GM18519 (cell line): ENCODE measurements around the gene NFKBIE.

Source experiments
- ATAC-seq: cut with Tn5 transposase; IDR thresholded peaks from one replicate; pipeline ENCODE4 v1.9.1; 2021; ENCODE audit warnings: mild to moderate bottlenecking, moderate library complexity; ENCODE audit not compliant: unreplicated experiment, low FRiP score

NFKBIE gene

DNA sequence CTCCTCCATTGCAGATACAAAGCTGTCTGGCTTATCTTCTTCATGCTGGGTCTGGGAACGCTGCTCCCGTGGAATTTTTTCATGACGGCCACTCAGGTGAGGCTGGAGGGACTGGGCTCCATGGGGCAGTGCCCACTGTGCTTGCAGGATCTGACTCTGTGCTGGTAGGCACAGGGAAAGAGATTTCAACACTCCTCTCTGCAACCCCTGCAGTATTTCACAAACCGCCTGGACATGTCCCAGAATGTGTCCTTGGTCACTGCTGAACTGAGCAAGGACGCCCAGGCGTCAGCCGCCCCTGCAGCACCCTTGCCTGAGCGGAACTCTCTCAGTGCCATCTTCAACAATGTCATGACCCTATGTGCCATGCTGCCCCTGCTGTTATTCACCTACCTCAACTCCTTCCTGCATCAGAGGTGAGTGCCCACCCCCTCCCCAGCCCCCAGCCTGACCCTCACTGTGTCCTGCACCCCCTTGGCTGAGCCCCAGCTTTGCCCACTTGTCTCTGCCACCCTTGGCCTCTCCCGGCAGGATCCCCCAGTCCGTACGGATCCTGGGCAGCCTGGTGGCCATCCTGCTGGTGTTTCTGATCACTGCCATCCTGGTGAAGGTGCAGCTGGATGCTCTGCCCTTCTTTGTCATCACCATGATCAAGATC is 35.8 kb downstream of the NFKBIE start:
- no peak for ATAC-seq

DNA sequence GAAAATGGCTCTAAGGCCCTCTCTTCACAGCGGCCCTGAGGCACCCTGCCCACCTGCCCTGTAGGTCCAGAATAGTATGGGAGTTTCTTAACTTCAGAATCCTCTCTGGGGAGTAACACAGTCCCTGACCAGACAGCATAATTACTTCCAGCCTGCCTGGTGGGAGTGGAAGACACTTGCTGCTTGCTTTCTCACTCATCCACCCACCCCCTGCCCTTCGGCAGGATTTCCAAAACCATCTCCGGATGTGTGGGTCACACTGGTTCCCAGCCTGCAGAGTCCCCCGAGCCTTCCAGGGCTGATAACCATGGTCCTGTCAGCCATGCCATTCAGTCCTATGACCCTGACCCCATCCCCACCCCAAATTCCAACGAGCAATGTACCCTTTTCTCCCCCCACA is 36.5 kb downstream of the NFKBIE start:
- no peak for ATAC-seq

GRCh38 chr6:44228433-44228832 is 36.9 kb downstream of the NFKBIE start:
- no peak for ATAC-seq

DNA sequence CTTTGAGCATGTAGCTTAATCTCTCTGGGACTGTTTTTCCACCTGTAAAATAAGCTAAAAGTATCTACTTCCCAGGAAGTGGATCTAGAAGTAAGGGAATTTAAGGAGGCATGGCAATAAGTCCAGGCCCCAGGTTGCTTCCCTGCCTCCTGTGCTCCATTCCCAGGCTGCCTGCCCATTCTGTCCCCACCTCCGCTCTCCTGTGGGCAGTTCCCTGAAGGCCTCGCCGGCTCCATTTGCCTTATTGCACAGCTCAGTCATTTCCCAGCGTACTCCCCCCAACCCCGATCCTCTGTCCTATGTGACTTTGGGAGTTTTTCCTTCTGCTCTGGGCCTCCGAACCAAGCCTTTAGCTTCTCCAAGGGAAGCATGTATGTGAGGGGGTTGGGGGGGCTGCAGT is 37.3 kb downstream of the NFKBIE start:
- no peak for ATAC-seq

DNA sequence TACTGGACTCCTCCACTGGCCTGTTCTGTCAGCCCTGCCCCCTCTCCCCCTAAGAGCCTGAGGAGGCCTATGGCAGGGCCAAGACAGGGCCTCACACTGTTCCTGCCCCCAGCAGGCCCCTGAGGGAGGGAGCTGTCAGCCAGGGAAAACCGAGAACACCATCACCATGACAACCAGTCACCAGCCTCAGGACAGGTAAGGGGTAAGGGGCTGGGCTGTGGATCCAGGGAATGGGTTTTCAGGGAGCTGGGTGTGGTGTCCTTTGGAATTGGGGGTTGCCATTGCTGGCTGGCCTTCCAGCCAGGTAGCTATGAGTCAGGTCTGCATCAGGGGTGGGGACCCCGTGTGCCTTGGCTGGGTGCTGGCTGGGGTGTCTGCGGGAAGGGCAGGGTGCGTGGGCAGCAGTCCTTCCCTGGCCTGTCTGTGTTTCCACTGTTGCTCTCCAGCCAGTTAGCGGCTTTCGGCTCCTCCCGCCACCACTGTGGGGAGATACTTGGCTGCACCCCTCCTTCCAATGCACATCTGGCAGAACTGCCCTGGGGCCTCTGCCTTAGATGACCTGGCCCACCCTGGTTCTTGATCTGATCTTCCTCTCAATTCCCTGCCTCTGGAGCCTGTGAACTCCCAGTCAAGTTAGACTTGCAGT is 38.1 kb downstream of the NFKBIE start:
- no peak for ATAC-seq

GRCh38 chr6:44226368-44227147 is 38.8 kb downstream of the NFKBIE start:
- no peak for ATAC-seq

DNA sequence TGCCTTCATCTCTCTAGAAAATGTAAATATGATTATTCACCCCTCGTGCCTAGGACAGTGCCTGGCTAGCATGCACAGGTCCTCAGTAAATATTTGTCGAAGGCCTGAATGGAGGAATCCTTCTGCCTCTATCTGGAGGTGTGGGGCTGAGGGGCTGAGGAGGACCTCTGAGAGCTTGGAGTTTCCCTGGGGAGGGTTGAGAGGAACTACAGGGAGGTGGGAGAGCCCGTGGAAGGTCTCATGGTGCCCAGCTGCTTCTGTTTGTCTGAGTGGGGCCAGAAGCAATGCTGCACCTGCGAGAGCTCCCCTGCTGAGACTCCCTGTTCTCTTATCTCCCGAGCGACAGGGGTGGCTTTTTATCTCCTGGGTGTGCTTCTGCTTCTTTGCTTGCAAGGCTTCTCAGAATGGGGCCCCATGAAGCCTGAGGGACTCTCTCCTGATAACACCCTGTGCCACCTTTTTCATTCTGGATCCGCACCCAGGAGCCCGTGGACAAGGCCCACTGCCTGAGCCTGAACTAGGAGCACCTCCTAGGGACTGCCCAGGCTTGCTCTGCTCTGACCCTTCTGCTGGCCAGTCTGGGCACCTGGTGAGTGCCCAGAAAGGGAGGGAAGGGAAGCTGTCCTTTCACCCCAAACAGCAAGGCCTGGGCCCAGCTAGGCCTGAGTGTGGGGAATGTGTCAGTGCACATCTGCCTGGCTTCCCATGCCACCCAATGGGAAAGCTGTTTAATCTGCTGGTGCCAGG is 39.6 kb downstream of the NFKBIE start:
- ATAC-seq = no peak

- ATAC-seq = no peak
These were observed 40.4 kb downstream of the NFKBIE start for GRCh38 chr6:44224965-44225305.

GRCh38 chr6:44224029-44224964 is 41.1 kb downstream of the NFKBIE start:
- ATAC-seq = no peak

GRCh38 chr6:44223319-44224028 is 41.9 kb downstream of the NFKBIE start, which contains the start of gene SLC29A1:
TSS of gene SLC29A1 (plus strand) at chr6:44223595. CDS start at chr6:44227314, 3,719 bp downstream.
- no peak for ATAC-seq

DNA sequence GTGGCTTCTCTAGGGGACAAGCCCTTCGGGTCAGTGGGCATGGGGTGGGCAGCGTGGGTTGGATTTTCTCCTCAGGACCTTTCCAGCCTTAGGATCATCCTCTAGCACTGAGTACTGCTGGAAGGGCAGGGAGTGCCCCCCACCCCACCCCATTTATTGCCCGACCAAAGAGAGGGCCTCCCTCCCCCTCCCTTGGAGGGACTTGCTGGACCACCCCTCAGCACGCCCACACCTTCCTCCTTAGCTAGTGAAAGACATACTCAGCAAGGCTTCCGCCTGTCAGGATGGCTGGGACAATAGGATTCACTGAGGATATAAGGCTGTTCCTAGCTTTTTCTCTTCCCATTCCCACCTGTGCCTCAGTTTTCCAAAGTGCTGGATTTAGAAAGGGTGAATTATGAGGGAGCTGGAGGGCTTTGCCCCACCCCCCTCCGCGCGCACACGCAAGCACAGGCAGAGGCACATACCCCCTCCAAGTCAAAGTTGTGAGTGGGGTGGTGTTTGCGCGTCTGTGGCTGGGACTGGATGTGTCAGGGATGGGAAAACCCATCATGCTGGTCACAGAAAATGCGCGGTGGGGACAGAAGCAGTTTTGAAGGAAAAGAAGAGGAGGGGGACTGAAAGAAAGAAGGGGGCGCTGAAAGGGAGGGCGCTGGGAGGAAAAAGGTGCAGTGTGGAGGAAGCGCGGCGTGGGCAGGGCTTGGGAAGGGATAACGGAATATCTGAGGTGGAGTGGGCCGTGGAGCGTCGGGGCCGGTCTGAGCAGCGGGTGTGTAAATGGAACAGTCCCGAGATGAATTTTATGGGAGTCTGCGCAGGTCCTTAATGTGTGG is 42.6 kb downstream of the NFKBIE start:
- ATAC-seq = no peak

DNA sequence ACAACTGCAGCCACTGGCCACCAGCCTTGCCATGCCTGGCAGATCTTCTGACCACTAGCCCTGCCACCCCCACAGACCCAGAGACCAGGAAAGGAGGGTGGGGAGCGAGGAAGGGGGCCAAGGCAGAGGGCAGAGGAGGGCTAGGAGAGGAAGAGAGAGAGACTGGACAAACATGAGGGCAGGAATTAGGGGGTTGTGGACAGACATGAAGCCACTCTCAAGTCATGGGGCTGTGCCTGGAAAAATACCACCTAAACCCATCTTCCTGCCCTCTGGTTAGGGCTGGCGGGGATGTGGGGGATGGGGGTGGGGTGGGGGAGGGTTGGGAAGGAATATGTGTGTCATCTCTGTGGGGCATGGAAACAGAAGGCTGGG is 43.4 kb downstream of the NFKBIE start:
- ATAC-seq = no peak

GRCh38 chr6:44221291-44221960 is 43.9 kb downstream of the NFKBIE start:
- no peak for ATAC-seq

- ATAC-seq = no peak
These were observed 44.4 kb downstream of the NFKBIE start for GRCh38 chr6:44220913-44221290.

DNA sequence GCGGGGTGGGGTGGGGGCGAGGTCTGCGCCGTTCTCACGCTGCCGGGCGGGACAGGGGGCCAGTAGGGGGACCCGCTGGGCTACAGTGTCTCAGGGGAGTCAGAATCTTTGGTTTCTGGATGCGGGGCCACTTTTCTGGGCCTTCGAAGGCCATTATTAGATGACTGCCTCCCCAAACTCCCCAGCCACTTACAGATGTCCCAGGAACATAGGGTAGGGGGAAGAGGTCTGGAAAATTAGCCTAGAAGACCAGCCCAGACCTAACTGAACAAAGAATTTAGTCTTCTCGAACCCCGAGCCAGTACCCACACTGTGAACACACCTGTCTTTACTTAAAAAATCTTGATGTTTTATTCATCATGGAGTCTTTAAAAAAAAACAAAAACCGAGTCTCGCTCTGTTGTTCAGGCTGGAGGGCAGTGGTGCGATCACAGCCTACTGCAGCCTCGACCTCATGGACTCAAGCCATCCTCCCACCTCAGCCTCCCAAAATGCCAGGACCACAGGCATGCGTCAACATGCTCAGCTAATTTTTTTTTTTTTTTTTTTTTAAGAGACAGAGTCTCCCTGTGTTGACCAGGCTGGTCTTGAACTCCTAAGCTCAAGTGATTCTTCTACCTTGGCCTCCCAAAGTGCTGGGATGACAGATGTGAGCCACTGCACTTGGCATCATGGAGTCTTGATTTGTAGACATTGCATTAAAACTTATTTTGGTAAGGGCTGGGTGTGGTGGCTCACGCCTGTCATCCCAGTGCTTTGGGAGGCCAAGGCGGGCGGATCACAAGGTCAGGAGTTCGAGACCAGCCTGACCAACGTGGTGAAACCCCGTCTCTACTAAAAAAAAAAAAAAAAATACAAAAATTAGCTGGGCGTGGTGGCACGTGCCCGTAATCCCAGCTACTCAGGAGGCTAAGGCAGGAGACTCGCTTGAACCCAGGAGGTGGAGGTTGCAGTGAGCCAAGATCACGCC is 45.3 kb downstream of the NFKBIE start:
- ATAC-seq = no peak

DNA sequence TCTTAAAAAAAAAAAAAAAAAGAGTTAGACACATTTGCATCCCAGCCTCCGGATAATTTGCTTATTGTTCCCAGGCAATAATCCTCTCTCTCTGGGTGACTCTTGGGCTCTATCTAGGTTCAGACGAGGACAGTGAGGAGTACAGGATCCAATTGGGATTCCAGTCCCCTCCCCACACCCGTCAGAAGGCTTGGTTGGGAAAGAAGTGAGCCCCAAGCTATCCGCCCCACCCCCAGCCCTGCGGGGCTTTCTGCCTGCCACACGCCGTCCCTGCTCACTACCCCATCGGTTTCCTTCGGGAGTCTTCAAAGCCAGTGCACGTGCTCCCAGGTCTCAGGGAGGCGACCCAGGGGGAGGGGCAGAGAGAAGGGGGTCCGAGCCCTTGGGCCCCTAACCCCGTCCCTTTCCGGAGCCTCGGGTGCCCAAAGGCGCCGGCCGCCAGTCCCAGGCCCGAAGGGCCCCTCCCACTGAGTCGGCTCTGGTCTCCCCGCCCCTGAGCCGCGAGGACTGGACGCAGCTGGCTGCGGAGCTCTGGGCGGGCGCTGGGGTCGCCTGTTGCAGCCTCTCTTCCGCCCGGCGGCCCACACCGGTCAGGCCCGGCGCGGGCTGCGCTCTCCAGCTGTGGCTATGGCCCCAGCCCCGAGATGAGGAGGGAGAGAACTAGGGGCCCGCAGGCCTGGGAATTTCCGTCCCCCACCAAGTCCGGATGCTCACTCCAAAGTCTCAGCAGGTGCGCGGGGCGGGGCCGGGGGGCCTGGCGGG is 46.1 kb downstream of the NFKBIE start:
- no peak for ATAC-seq
